GM18873 (cell line): ENCODE data around the gene MARCO.
"Not testable (repeated sequence)": the region's sequence is repeated elsewhere in the genome, so short reads cannot be mapped to it uniquely, and the experiment has no call there.

Experiments used
- ATAC-seq: cut with Tn5 transposase; IDR thresholded peaks from one replicate; pipeline ENCODE4 v1.9.1; 2021; ENCODE audit warnings: mild to moderate bottlenecking, moderate library complexity, moderate number of reproducible peaks; ENCODE audit not compliant: unreplicated experiment, low FRiP score

MARCO gene

GRCh38 chr2:118925981-118926380 is 16.0 kb upstream of the MARCO start:
- no peak for ATAC-seq

- no peak for ATAC-seq
Observed at GRCh38 chr2:118929059-118929458, 12.9 kb upstream of the MARCO start.

- ATAC-seq: no peak
Observed at GRCh38 chr2:118932949-118933348, 9.0 kb upstream of the MARCO start.

- ATAC-seq: no peak
Observed at GRCh38 chr2:118936306-118936705, 5.7 kb upstream of the MARCO start.

- no peak for ATAC-seq
Observed at GRCh38 chr2:118936936-118937335, 5.1 kb upstream of the MARCO start.

GRCh38 chr2:118937817-118938216 is 4.2 kb upstream of the MARCO start:
- ATAC-seq: no peak

- no peak for ATAC-seq
Observed at GRCh38 chr2:118939994-118940393, 2.0 kb upstream of the MARCO start.

GRCh38 chr2:118940486-118941120 is 1.4 kb upstream of the MARCO start:
- no peak for ATAC-seq

- no peak for ATAC-seq
Observed at GRCh38 chr2:118943286-118943685, 1.3 kb downstream of the MARCO start.

GRCh38 chr2:118945881-118946280 is 3.9 kb downstream of the MARCO start:
- no peak for ATAC-seq

- ATAC-seq: not testable (repeated sequence)
Observed at GRCh38 chr2:118948266-118948665, 6.3 kb downstream of the MARCO start.

- ATAC-seq: no peak
Observed at GRCh38 chr2:118954297-118955060, 12.5 kb downstream of the MARCO start.

- ATAC-seq: no peak
Observed at GRCh38 chr2:118965737-118966136, 23.7 kb downstream of the MARCO start.

- ATAC-seq: no peak
Observed at GRCh38 chr2:118967124-118967880, 25.3 kb downstream of the MARCO start.

- no peak for ATAC-seq
Observed at GRCh38 chr2:118968042-118968441, 26.0 kb downstream of the MARCO start.

- no peak for ATAC-seq
Observed at GRCh38 chr2:118968961-118969733, 27.2 kb downstream of the MARCO start.

GRCh38 chr2:118969734-118970395 is 27.9 kb downstream of the MARCO start:
- no peak for ATAC-seq

- ATAC-seq: no peak
Observed at GRCh38 chr2:118970396-118971135, 28.6 kb downstream of the MARCO start.
